NCI-H2196 (cell line): ENCODE data around the gene MUC13.

ENCODE experiments used
- DNase-seq: peaks from one replicate; lab custom pipeline; 2025; ENCODE audit not compliant: unreplicated experiment; lab: John Stamatoyannopoulos, UW

MUC13 gene

DNA sequence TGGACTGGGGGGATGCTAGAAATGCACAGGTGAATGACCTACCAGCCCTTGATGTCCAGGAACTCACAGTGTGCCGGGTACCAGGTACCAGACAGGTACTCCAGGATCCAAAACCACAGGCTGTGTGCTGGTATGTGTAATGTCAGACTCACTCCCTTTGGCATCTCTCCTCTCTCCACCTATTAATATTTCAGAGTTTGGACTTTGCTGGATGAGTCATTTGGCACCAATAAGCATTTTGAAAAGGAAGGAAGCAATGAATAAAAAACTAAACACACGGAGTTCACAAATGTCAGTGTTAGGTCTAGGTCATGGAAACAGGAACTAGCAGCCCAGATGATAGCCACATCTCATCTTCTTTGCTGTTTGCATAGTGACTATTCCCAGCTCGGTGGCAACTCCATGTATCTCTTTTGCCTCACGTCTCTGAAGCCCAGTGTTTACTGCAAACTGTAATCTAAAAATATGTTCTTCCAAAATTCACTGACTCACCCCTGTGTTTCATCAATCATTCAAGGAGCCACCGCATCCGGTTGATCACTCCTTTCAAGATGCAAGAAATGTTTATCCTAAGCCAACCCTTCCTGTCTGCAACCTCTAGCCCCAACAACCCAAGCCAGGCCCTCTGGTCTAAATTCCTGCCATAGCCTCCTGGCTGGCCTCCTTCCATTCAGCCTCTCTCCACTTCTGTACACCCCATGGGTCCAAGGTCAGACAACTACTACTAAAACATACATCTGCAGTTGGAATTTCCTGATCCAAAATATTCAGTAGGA is 55.8 kb downstream of the MUC13 start:
- peak; percentile 50 for DNase-seq

DNA sequence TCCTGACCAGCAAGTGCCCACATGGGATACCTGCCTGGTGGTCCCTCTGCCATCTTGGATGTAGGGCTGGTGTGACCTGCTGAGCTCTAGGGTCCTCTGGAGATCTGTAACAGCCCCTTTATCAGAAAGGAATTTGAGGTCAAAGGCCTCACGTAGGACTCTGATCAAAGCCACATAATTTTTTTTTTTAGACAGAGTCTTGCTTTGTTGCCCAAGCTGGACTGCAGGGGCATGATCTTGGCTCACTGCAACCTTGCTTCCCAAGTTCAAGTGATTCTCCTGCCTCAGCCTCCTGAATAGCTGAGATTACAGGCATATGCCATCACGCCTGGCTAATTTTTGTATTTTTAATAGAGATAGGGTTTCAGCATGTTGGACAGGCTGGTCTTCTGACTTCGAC is 56.9 kb downstream of the MUC13 start:
- no peak for DNase-seq

DNA sequence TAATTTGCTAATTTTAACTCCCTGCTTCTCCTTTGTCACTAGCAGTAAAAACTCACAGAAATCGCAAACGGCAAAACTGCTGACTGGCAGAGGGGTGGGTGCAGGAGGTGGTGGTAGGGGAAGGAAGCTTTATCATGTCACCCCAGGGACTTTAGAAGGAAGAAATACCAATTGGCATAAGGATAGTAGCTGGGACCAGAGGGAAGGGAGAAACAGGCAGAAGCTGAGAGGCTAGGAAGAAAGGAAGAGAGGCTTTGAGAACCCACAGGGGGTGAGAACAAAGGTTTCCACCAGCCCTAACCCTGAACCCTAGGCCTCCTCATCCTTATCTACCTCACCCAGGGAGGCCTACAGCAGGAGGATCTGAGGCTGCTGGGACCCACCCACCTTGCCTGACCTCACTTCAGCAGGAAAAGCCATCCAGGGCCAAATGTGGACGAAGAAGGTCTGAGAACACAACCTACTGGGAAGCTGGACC is 58.1 kb downstream of the MUC13 start:
- DNase-seq, result no peak

DNA sequence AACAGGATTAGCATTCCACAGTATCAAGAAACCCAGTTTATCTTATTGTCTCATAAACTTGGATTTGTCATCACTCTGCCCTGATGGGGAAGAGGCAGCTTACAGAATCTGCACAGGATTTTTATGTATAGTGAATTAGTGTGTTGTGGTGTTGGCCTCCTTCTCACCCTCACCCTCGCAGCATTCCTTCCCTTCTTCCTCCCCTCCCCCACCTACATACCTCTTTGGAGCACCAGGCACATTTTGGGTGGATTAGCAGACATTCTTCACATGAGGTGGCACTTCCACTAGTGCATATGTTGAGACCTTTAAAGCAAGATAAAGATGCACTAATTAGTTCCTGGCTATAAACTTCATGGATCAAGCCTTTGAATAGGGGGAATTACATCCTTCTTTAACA is 61.3 kb downstream of the MUC13 start:
- DNase-seq, result no peak

DNA sequence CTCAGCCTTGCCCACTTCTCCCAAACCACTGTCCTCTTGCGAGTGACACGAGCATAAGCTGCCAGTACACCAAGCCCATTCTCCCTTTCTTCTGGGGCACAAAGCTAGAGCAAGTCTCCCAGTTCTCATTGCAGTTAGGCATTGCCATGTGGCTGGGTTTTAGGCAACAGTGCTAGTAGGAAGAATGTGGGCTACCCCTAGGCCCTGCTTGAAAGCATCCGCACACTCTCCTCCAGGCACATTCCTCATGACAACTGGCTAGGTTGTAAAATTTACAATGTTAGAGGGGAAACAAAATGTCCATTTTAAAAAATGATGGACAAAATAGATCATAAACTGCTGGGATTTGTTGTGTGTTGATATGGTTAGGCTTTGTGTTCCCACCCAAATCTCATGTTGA is 67.0 kb downstream of the MUC13 start:
- DNase-seq, result no peak

DNA sequence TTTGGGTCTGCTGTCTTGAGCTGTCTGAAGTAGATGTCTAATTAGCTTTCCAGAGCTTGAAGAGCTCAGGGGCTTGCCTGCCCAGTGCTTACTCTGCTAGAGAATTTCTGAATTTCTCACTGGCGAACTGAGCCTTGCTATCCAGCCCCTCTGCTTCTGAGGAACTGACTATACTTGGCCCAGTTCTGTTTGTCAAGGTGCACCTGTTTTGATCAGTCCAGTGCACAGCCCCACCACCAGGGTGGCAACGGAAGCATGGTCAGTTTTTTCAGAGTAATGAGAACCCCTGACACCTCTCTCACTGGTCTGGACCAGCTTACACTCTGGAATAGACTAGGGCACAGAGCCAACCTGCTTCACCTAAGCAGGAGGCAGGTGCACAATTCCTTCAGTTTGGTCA is 72.5 kb downstream of the MUC13 start:
- DNase-seq, result peak; percentile 30

DNA sequence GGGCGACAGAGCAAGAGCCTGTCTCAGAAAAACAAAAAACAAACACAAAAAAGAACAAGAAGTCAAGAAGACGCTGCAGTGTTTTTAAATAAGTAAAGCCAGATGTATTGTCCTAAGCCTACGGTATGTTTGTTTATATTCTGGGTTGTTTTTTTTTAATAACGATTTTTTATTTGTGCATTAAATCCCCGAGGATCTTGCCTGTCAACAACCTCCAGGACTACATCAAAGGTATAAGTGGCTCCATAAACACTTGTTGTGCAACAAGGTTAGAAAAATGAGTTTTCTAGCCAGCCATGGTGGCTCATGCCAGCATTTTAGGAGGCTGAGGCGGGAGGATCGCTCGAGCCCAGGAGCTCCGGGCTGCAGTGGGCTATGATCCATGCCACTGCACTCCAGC is 73.5 kb downstream of the MUC13 start:
- DNase-seq, result no peak

DNA sequence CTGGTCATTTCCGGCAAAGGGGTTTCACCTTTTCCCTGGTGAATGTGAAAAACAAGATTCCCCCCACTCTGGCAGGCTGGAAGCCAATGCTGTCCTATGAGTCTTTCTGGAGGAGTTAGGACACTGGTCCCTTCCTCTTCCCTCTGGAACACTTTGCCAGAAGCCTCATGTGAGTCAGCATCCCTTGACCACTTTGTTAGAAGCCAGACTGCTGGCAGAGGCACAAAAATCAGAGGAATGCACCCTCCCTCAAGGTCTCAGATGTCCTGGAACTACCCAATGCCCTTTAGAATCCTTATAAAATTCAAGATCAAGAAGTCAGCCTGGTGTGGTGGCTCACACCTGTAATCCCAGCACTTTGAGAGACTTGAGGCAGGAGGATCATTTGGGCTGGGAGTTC is 74.0 kb downstream of the MUC13 start:
- peak; percentile 61 for DNase-seq

DNA sequence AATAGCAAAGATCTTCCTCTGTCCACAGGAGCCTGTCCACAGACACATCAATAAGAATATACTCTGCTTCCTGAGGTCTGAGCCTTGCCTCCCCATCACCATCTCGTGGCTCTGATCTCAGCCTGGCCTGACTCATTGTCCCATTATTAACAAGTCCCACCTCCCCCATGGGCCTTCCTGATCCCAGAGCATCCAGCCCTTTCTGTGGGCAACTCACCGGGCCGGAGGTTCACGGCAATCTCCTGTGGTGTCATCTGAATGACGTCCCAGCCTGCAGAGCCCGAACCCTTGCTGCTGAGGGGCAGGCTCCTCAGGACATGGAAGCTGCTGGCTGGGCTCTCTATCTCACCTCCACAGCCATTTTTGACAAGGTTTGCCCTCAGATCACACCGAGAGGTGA is 75.5 kb downstream of the MUC13 start:
- DNase-seq, result no peak

DNA sequence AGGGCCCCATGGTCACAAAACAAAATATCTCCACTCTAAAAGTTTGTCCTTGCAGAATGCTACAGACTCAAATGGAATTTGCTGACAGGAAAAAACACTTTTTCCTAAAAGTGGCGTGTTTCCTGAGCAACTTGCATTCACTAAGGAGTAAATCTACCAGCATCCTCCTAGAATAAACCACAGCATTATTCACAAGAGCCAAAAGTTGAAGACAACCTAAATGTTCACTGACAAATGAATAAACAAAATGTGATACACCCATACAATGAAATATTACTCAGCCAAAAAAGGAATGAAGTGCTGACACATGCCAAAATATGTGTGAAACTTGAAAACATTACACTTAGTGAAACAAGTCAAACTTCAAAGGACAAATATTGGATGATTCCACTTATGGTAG is 76.3 kb downstream of the MUC13 start:
- no peak for DNase-seq

DNA sequence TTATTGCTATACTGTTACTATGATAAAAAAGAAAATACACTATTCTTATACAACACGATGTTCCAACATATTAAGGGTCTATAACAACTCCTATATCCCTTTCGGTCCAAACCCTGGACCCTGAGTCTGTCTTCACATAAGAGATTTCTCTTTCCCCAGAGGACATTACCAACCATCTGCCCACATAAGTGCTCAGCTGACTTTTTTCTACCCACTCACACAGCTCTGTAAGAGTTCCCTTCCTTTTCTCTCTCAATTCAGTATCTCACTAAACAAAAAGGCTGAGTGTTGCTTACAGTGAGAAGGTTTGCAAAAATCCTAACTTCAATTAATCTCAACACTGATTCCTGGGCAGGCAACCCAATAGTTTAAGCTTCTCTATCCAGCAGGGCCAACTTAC is 77.9 kb downstream of the MUC13 start:
- DNase-seq, result no peak
